HG03025 (cell line): Measurements from ENCODE around the gene TTLL1.
"Not testable (repeated sequence)": the region's sequence is repeated elsewhere in the genome, so short reads cannot be mapped to it uniquely, and the experiment has no call there.

Experiments used
- ATAC-seq: cut with Tn5 transposase; IDR thresholded peaks from one replicate; pipeline ENCODE4 v1.9.1; 2021; ENCODE audit warnings: mild to moderate bottlenecking, moderate library complexity; ENCODE audit not compliant: unreplicated experiment, low FRiP score

TTLL1 gene

DNA sequence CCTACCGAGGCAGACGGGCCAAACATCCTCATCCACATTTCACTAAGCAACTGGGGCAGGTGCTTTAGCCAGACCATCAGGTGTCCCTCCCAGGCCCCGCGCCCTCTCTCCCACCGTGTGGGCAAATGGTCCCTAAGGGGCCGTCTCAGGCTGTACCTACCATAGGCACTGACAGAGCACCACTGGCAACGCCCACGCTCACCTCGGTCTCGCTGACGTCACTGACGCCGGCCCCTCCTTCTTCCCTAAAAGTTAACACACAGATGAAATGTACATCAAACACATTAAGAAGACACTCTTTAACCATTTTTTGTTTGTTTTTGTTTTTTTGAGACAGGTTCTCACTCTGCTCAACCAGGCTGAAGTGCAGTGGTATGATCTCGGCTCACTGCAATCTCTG, 9.4 kb downstream of the TTLL1 start:
- no peak for ATAC-seq

DNA sequence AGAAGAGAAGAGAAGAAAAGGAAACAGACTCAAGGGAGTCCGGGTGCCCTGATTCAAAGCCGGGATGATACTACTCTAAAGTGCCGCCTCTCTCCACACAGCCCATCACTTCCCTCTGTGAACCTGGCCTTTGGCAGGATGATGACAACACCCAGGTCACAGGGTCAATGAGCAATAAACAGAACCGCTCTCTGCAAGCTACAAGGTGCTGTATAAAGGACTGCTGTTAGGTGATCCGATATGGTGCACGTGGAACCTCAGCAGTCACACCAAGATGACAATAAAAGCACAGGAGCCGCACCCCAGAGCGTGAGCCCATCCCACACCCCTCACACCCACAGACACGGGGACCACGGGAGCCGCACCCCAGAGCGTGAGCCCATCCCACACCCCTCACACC, 10.7 kb downstream of the TTLL1 start:
- no peak for ATAC-seq

DNA sequence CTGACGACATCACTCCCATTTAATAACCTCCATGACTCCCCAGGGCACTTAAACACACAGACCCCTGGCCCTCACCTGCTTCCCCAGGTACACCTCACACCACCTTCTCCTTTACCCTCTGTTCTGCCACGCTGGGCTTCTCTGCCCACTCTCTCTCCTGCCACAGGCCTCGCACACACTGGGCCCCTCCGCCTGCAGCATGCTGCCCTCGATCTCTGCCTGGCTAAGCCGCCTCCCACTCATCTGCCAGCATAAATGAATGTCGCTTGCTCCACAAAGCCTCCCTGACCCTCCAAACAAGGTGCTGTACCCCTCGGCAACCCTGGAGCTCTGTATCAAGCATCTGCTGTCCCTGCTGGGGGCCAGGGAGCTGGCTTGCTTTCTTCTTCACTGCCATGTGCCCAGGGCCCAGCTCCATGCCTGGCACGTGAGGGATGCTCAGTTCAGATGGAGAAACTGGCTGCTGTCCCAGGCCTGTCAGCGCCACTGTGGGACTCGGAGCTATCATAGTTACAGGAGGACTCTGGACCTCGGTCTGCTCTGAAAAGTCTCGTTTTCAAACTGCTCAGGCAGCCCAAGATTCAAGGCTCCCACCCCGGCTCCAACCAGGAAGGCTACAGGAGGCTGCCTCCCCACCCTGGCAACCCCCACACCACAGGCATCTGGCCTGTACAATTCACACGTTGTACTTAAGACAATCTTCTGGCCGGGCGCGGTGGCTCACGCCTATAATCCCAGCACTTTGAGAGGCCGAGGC, 11.9 kb downstream of the TTLL1 start:
- ATAC-seq, result no peak

DNA sequence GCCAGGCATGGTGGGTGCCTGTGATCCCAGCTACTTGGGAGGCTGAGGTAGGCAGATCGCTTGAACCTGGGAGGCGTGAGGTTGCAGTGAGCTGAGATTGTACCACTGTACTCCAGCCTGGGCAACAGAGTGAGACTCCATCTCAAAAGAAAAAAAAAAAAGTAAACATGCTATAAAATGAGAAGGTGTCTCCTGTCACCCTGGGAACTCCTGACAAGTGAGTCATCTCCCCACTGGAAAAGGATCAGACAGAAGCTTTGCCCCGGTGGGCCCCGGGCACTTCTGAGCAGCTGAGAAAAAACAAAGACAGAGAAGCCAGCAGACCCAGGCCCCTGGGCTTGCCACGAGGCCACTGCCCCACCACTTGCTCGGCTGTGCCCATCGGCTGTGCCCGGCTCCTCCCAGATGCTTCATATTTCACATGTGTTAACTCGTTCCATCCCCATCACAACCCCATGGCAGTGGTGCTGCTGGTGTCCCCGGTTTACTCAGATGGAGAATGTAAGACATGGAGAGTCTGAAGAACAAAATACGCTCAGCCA, 22.3 kb downstream of the TTLL1 start:
- no peak for ATAC-seq

DNA sequence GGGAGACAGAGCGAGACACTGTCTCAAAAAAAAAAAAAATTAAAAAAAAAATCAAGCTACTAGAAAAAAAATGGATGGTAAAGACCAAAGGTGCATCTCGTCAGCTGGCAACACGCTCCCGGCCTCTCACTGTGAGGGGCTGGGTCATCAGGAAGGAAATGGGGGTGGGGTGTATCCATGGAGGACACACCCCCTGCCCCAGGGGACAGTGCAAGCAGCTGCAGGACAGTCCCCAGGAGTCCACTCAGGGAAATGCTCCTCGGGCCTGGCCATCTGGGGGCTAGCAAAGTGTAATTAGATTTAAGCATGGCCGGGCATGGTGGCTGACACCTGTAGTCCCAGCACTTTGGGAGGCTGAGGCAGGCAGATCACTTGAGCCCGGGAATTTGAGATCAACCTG, 23.1 kb downstream of the TTLL1 start:
- ATAC-seq, result no peak

DNA sequence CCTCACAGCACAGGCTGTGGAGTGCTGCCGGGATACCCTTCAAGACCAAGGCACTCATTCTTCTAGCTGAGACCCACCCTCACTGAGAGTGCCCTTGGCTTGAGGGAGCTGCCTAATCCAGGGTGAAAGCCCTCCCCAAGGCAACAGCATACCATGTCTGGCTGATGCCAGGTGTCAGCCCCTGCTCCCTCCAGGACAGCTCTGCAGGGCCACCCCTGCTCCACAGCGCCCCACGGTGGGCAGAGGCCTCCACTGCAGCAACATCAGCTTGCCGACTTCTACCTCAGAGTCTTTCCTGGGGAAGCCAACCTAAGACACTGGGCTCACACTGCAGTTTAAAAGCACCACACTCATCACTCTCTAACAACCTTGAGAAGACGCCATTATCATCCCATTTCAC, 29.0 kb downstream of the TTLL1 start:
- ATAC-seq, result no peak

DNA sequence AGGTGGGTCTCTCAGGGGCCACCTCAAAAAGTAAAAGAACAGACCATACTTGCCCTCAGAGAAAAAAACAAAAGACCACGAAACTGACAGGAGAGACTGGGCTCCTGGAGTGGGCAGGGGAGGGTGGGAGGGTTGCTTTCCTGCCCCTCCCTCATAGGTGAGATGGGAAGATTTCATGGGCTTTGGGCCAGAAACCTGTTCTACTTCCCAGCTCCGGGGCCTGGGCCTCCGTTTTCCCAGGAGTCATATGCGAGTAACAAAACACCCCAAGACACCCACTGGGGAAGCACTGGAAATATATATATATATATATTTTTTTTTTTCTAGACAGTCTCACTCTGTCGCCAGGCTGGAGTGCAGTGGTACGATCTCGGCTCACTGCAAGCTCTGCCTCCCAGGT, 31.6 kb downstream of the TTLL1 start:
- ATAC-seq, result no peak

DNA sequence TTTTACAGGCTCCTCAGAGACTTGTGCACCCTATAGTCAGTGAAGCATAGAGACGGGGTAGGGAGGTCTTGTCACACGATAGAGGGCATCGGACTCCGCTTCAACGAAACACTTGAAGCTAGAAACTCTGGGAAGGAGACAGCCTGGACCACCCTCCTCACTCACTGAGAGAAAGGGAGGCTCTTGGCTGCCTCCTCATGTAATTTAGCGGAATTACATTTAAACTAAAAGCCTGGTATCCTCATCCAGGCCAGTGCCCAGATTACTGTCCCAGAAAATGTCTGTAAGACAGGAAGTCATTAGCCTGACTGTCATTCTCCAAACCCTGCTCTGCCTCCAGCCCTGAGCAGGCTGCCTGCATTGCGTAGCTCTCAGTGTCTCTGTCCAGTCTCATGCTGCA, 36.0 kb downstream of the TTLL1 start:
- no peak for ATAC-seq

DNA sequence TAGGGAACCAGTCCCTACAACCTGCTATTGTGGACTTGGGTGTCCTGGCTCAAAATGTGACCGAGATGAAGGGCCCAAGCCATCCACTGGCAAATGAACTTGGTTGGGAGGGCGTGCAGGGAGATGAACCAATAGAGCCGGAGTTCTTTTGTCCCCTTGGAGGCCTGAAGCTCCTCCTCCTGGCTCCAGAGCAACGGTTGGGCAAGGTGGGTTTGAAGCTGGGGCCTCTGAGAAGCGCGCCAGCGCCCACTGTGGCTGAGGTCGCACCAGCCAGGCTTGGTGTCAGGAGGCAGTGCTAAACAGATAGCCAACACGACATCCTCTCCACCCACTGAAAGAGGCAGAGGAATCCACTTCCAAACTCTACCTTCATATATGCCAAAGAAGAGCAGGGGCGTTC, 38.2 kb downstream of the TTLL1 start:
- ATAC-seq, result no peak

DNA sequence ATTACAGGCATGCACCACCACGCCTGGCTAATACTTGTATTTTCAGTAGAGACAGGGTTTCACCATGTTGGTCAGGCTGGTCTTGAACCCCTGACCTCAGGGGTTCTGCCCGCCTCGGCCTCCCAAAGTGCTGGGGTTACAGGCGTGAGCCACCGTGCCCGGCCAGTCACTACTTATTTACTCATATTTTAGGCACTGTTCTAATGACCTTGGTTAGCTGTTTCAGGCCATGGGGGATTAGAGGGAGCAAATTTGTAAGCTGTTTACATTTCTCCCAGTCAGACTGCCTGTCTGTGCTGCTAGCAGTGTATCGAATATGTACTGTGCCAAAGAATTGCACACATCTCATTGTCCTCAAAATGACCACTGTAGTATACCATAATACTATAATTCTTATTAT, 41.6 kb downstream of the TTLL1 start:
- ATAC-seq, result no peak

DNA sequence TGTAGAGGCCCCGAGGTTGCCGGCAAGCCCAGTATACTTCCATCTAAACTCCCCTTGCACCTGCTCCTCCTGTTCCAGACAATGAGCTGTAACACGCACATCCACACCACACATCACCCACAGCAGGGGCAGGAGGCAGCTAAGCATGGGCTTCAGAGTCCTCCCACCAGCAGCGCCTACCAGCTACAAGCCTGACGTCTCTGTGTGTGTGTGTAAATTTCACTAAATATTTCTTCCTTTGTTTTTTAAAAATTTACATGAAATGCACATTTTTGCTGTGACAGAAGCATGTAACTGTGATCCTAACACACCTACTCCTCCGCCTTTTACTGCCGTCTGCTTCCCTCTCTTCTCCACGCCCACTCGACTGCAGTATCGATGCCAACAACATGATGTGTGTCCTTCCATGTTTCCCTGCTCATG, 44.9 kb downstream of the TTLL1 start:
- no peak for ATAC-seq

DNA sequence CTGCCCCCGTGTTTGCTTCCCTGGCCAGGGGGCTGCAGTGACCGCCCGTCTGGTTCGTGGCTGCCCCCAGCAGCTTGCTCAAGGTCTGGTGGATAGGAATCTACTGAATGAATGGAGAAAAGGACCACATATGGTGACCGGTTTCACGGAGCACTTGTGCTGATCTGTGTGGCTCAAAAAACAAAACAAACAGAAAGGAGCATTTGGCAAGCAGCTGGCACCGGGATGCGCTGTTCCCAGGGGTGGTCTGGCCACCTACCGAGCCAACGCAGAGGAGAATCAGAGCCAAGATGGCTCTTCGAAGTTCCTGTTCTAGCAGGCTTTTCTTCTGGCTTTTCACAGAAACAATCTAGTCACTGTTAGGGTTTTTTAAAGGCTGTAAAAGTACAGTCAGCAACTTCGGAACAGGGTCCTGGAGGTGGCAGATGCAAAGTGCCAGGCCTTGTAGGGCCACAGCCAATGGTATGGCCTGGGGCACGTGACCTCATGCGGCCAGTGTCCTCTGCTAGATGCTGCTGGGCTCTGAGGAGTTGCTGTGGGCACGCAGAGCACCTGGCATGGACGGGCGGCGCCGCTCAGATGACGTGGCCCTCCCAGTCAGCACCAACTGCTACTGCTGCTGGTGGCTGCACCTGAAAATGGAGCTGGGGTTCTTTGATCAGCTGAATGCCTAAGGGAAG, 47.0 kb downstream of the TTLL1 start:
- ATAC-seq, result no peak

DNA sequence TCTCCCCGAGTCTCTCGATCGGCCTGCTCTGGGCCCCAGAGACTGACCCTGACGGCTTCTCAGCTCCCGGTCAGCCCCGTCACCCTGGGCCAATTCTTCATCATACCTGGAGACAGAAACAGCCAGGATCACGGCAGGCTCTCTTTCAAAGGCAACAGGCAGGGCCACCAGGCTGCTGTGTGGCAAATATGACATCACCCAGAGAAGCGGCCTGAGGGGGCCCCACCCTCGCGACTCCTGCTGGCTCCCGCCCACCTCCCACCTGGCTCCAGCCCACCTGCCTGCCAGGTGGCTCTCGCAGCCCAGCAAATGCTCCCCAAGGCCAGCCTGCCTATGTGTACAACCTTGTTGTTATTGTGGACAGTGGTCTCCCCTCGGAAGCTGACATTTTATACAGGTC, 49.4 kb downstream of the TTLL1 start:
- no peak for ATAC-seq

DNA sequence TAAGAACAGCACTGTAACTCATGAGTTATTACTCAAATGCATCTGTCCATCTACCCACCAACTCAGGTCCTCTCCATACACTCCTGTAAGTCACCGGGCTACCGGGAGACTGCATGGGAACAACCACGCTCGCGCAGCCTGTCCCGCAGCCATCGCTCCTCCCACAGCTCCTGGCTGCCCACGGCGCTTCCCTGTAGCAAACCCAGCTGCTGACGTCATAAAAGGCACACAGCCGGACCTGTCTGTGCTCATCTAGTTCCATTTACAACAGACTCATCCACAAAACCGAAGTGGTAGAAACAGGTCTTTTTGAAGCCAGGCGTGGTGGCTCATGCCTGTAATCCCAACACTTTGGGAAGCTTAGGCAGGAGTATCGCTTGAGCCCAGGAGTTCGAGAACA, 50.9 kb downstream of the TTLL1 start:
- ATAC-seq, result no peak

DNA sequence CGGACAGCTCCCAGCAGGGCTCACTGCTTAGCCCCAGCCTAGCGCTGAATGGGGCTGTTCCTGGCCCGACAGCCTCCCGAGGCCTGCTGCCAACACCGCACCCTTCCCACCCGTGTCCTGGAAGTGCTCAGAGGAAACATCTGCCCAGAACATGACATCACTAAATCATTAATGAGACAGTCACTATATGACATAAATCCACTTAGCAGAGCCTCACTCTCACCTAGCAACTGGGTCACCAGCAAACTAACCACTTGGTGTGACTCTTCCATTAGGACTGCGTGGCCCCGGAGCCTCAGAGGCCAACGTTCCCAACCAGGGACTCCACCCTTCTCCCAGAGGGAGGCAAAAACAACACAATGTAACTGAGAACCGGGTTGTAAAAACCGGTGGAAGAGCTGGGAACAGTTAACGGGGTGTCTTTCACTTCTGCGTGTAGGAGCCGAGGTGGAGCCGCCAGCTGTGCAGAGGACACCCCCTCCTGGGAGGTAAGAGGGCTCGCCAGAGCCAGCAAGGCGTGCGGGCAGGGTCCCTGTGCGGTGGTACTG, 52.8 kb downstream of the TTLL1 start:
- ATAC-seq, result no peak

DNA sequence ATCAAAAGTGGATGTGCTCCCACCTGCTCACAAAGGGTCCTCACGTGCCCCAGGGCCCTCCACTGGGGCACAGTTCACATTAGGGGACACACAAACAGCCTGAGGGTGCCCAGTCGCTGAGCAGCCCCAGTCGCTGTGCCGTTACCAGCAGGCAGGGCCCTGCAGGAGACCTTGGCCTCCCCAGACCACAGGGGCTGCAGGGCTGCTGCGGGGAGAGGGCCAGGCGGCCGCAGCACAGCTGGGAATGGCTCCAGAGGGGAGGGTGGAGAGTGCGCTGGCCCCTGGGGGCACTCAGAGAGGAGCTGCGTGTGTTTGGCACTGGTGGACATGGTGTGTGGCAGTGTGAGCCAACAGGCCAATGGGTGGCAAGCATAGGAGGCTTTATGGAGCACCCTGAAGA, 53.9 kb downstream of the TTLL1 start:
- ATAC-seq, result no peak

DNA sequence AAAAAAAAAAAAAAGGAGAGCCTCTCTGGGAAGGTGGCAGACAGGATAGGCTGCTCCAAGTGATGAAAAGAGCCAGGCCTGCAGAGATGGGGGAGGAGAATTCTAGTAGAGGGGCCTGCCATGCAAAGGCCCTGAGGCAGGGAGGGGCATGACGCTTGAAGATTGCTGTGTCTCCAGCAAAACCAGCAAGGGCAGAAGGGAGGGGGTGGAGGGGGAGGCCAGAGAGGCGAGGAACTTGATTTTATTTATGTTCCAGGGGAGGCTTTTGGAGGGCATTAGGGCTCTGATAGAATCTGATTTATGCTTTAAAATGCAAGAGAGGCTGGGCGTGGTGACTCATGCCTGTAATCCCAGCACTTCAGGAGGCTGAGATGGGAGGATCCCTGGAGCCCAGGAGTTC, 57.6 kb downstream of the TTLL1 start:
- ATAC-seq, result no peak

DNA sequence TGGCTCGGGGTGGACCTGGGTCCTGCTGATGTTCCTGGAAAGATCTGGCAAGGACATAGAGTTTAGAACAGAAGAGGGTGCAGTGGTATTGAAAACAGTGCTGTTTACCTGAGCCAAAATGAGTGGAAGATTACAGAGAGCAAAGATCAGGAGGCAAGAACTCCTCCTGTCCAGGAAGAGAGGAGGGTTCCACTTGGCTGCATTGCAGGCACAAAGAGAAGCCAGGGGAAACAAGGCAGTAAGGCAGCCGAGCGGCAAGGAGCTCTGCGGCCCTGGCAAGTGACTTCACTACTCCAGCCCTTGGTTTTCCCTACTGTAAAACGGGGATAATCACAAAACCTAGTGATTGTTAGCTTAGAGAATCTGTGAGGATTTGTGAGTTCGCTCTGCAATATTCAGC, 70.6 kb downstream of the TTLL1 start:
- no peak for ATAC-seq

DNA sequence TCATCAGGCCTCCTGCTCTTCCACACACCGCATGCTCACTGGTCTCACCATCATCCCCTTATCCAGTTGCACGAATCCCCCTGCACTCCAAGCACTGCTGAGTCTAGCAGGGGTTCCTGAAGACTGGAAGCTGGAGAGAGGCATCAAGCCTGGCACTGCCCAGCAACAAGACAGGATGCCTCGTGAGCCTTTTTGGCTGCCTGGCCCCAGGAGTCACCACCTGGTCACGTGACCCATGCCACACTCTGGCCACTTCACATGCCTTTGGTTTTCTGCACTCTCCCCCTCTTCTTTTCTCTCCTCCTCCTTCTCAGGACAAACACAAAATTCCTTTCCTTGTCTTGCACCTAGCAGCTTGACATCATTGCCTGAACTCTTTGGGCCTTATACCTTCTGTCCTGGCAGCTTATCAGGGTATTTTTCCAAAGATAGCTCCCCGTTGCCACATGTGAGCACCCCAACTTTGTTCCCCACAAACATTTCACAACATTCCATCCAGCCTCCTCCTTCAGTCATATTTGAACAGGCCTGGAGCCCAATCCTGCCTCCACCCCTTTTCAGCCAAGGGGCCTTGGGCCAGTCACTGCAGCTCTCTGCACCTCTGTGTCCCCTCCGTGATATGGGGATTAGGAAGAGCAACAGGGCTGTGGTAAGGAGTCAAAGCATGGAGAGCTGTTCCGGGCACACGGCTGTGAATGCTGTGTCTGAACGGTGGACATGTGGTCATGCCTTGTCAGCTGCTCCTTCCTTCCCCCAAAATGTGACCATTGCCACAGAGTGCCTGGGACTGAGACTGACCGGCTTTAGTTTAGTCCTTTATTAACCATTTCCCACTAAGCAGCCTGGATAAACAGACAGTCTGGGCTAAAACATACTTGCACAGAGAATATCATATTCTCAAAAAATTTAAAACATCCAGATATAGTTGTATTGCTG, 71.4 kb downstream of the TTLL1 start:
- ATAC-seq, result no peak

DNA sequence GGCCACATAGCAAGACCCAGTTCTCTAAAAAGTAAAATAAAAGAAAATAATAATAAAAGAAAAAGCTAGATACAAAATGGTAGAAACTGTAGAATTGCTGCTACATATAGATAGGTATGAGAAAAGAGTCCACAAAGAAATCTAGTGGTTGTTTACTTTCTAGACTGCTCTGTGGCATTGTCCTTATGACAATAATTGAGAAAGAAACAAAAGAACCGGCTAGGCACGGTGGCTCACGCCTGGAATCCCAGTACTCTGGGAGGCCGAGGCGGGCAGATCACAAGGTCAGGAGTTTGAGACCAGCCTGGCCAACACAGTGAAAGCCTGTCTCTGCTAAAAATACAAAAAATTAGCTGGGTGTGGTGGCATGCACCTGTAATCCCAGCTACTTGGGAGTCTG, 73.0 kb downstream of the TTLL1 start:
- not testable (repeated sequence) for ATAC-seq

DNA sequence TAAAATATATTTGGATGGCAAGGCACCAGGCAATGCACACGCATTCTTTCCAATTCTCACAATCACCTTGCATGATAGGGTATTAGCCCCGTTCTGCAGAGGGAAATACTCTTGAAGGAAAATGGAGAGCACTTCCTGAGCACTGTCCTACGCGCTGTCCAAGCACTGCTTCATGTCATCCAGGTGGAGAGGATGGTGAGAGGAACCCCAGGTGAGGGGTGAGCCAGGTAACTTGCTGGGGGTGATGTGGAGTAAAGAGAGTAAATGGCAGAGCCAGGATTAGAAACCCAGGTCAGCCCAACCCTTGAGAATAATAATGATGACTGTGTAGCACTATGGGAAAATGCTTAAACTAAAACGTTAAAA, 73.5 kb downstream of the TTLL1 start:
- ATAC-seq, result no peak
